GM19035 (cell line): Measurements from ENCODE around the gene CORO2A.

Source experiments
- ATAC-seq: cut with Tn5 transposase; IDR thresholded peaks from one replicate; pipeline ENCODE4 v1.9.1; 2021; ENCODE audit not compliant: unreplicated experiment

Gene CORO2A

DNA sequence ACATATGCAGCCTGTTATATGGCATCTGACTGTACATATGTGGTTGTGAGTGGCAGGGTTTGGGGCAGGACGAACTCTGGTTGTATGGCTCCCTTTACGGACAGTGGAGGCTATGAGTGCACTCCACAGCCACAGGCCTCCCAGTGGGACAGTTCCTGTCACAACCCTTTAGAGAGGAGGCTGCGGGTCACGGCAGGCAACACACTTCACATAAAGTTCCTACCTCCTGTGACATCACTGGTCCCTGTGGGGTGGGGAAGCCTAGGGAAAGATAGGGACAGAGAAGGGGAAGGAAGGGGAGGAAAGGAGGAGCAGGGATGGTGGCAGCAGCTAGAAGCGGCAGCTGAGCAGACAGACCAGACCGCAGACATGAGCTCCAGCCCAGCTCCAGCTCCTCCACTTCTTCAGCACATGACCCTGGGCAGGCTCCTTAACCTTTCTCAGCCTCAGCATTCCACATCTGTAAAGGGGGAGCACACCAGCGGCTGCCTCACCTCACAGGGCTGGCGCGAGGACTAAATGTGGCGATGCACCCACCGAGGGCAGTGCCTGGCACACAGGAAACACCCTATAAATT lies 27.4 kb upstream of the CORO2A start:
- ATAC-seq = no peak

DNA sequence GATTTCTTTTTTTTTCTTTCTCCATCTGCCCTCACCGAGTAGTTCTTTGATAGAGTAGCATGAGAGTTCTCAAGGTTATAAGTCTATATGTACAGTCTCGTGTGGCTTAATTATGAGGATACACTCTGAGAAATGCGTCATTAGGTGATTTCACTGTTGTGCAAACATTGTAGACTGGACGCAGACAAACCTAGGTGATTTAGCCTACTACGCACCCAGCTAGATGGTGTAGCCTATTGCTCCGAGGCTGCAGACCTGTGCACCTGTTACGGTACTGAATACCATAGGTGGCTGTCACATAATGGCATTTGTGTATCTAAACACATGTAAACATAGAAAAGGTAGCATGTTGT lies 26.9 kb upstream of the CORO2A start:
- no peak for ATAC-seq

DNA sequence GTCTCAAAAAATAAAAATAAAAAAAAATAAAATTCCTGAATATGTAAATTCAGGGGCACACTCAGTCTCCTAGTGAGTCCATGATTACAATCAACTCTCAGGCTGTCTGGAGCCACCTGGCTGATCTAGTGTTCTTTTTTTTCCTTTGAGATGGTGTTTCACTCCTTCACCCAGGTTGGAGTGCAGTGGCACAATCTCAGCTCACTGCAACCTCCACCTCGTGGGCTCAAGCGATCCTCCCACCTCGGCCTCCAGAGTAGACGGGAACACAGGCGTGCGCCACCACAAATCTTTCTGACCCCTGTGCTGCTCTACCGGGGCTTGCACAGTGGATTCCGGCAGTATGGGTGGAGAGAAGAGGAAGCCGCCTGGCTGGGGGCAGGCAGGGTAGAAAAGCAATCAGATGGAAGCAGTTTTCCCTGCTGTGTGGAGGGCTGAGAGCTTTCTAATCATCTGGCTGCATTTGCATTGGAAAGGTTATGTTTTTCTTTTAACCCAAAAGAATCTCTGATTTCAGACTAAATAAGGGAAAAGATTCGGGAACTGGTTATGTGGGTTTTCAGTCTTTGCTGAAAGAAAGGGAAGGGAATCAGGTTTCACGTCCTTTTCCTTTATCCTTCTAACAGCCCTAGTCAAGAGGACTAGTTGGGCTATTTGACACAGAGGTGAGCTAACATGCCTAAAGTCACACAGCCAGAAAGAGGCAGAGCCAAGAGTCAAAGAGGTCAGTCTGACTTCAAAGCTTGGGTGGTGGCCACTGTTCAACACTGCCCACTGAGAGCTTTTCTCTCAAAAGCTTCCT lies 26.3 kb upstream of the CORO2A start:
- ATAC-seq = no peak

DNA sequence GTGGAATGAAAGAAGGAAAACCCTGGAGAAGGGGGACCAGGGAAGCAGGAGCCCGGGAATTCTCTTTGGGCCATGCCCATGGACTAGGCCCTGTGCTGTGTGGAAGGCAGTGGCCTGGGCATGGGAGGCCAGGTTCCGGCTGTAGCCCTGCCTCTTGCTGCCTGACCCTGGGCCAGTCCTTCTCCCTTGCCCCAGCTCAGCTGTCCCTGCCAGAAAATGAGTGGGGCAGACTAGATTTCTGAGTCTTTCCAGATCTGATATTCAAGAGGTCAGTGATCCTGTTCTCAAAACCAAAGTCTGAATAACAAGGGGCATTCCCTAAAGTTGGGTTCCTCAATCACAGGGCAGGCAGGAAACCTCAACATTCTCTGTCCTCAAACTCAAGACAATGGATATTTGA lies 24.8 kb upstream of the CORO2A start:
- ATAC-seq = no peak

DNA sequence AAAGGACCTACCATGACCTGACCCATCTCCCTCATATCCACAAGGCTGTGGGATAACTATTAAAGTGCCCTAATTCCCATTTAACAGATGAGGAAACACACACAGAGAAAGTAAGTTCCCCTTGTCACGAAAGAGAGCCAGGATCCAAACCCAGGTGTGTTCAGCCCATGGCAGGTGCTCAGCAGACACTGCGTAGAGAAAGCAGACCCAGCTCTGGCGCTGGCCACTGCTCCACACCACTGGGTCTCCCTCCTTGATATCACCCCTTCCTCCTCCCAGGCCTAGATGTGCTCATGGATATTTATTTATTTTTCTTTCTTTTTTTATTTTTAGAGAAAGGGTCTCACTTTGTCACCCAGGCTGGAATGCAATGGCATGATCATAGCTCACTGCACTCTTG lies 24.0 kb upstream of the CORO2A start:
- no peak for ATAC-seq

DNA sequence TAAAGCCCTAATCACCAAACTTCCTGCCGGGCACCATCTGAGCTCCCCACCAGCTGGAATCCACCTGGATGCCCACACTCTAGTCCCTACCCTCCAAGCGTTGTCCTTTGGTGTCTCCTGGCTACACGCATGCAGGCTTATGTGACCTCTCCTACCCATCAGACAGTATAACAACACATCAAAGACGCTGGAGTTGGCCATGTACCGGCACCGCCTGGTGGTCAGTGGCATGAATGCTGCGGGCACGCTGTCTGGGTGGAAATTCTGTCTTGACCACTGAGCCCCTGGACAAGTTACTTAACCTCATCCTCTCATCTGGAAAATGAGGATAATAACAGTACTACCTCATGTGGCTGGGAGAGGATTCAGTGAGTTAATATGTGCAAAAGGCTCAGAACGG lies 23.4 kb upstream of the CORO2A start:
- no peak for ATAC-seq

DNA sequence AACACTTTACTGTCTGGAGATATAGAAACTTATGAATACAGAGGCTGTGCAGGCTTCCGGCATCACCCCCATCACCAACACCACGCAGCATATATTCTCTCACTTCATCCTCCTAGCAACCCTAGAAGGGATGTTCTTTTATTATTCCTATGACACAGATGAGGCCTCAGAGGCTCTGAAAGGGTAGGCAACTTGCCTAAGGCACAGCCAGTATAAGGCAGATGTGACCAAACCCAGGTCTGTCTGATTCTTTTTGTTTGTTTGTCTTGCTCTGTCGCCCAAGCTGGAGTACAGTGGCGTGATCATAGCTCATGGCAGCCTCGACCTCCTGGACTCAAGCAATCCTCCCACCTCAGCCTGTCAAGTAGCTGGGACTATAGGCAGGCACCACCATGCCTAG lies 22.8 kb upstream of the CORO2A start:
- ATAC-seq = no peak

DNA sequence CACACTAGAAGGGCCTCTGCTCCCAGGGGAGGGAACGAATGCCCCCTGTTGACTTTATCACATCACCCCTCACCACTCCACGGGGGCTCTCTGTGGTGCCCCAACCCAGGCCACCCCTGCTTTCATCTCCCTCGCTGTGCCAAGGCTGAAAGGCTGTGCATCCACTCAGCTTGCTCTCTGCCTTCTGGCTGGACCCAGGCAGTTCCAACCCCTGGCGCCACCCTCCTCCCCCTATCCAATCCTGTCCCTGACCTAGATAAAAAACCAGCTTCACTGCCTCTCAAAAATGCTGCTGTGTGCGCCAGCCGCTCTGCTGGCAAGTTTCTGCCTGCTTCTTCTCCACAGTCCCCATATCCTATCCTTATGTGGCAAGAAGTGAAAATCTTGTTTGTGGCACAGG lies 22.4 kb upstream of the CORO2A start:
- no peak for ATAC-seq

DNA sequence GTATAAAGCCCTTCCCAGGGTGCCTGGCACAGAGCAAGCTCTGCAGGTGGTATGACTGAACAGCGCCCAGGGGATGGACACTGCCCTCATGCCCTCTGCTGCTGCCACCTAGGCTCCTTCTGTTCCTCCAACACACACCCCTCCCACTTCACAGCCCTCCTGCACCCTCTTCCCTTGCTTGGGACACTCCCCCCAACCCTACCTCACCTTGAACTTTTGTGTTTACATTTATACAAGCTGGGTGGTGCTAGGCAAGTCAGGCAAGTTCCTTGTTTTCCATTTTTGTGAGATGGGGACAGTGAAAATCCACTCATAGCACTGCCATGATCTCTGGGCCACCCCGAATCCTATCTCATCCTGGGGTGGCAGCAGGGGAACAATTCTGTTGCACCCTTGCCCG lies 18.8 kb upstream of the CORO2A start:
- ATAC-seq = no peak

DNA sequence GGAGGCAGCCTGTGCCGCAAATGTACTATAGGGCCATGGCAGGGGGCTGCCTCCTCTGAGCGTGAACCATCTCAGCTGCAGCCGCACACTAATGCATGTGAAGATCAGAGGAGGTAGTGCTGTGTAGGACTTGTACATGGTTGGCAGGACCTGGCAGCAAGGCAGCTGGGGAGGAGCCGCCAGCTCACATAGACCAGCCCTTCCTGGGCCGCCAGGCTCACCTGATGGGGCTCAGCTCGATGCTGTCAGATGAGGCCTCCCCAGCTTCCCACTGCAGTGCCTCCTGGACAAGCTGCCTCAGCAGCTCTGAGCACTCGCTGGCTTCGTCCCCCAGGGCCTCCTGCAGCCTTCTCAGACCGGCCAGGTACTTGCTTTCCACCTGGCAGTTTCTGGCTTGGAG lies 18.0 kb upstream of the CORO2A start:
- ATAC-seq = no peak

DNA sequence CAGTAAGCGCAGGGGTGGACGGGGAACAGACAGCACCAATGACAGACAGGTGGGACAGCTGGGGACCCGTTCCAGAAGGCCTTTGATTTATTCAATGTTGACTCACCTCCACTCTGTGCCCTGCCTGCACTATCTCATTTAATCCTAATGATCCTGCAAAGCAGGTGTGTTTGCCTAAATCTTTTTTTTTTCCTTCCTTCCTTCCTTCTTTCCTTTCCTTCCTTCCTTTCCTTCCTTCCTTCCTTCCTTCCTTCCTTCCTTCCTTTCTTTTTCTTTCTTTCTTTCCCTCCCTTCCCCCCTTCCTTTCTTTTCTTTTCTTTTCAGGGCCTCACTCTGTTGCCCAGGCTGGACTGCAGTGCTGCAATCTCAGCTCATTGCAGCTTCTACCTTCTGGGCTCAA lies 17.1 kb upstream of the CORO2A start:
- ATAC-seq = no peak

DNA sequence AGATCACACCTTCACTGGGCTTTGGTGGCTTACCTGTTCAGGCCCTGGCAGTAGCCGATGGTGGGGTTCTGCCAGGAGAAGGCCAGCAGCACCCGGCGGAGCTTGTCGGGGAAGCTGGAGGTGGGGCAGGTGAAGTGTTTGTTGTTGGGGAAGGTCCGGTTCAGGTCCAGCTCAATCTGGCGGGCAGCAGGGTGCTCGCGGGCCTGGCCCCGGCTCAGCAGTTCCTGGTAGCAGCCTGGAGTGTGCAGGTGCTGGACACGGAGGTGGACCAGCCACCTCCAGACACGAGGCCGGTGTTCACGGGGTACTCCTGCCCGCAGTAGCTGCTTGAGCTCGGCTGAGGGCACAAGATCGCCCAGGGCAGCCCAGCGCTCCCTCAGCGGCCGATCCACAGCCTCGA lies 16.2 kb upstream of the CORO2A start:
- no peak for ATAC-seq

DNA sequence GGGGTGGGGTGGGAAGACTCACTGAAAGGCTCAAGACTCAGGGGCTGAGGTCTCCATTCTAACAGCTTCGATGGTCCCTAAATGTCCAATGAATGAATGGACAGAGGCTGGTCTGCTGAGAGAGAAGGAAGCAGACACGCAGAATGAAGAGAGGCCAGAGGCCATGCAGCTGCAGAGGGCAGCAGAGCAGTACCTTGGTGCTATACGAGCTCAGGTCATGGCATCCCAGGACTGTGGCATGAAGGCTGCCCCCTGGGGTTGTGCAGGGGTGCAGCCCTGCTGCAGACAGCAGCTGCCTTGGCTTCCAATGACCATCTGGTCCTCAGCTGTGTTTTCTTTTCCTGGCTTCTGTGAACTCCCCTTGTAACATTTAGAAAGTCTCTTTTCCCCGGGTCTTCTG lies 15.2 kb upstream of the CORO2A start:
- no peak for ATAC-seq

DNA sequence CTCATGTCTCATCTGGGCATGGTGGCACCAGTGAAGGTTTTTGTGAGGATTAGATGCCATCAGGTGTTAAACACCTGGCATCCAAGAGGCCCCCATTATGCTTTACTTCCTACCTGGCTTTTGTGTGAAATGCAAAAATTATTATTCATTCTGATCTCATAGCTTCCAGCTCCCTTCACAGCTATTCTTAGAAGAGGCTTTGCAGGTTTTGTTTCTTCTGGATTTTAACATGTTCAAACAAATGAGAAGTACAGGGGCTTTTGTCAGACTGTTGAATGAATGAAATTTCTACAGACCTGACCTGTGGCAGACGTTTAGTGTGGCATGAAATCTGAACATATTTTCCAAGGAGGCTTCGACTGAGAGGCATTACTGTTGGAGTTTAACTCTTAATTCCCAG lies 14.3 kb upstream of the CORO2A start:
- ATAC-seq = no peak

DNA sequence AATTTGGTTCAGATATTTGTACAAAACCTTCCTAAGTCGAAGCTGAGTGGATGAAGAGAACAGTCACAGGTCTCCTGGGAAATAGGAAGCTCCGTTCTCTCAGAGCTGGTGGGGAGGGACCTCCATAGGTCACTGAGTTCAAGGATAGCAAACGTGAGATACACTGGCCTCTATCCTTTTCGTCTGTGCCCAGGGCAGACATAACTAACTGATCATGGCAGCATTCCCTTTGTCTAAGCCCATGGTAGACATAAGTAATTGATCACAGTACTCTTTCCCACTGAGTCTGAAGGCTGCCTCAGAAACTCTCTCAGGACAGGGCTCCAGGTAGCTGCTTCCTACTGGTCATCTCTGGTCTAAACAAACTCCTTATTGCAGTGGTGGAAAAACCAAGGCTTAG lies 12.3 kb upstream of the CORO2A start:
- no peak for ATAC-seq

DNA sequence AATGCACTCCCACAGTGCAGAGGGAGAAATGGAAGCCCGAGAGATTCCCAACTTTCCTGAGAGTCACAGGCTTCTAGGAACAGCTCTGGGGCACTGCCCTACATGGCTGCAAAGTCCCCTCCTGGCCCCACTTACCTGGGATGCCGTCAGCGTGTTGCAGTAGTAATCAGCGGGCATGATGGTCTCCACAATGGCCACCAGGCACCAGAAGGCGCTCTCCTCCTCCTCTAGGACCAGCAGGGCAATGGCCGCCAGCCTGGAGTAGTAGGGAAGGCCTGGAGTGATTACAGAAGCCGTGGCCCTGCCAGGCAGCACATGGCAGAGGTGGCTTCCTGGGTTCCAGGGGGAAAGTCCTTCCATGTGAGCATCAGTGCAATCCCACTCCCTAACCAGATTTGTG lies 10.7 kb upstream of the CORO2A start:
- ATAC-seq = no peak

DNA sequence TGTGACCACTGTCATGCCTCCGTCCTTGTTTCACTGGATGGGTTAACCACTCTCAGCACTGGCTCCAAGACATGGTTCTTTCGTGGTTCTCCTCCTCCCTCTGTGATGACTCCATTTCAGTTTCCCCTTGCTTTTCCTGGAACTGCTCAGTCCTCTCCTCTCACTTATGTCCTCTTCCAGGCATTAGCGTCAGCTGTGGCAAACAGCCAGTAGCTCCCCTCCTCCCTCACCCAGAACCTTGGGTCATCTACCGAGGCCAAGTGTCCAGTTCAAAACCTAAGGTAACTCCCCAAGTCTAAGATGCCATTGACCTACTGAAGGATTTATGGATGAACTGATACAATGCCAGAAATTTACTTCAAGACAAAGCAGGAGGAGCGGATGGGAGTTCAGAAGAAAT lies 9.8 kb upstream of the CORO2A start:
- ATAC-seq = no peak

DNA sequence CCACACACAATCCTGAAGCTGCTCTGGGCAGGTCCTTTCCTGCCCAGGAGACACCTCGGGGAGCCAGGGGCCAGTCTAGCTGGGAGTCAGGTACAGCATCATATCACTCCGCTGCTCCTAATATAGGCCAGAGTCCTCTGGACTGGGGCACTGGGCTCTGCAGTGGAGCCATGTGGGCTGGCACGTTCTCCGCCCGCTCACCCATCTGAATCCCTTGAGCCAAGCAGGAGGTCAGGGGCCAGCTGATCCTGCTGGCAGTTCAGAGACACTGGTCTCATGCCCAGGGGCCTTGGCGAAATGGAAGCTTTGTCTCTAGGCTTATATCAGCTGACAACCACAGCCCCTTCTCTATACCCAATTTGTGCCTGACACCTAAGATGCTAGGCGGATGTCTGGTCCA lies 9.3 kb upstream of the CORO2A start:
- ATAC-seq = no peak

DNA sequence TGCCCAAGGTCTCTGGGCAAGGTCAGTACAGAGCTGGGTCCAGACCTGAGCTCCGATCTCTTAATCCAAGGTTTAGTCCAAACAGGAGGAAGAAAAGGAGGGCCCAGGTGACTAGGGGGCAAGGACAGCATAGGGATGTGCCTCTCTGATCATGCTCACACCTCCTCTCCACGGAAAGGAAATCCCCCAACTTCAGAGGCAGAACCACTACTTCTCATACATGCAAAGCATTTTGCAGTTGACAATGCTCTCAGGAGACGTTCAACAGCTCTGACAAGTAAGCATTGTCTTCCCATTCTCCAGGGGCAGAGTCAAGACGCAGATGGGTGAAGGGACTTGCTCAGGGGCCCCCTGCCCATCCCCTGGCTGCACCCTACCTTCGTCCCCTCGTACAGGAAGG lies 8.7 kb upstream of the CORO2A start:
- no peak for ATAC-seq

DNA sequence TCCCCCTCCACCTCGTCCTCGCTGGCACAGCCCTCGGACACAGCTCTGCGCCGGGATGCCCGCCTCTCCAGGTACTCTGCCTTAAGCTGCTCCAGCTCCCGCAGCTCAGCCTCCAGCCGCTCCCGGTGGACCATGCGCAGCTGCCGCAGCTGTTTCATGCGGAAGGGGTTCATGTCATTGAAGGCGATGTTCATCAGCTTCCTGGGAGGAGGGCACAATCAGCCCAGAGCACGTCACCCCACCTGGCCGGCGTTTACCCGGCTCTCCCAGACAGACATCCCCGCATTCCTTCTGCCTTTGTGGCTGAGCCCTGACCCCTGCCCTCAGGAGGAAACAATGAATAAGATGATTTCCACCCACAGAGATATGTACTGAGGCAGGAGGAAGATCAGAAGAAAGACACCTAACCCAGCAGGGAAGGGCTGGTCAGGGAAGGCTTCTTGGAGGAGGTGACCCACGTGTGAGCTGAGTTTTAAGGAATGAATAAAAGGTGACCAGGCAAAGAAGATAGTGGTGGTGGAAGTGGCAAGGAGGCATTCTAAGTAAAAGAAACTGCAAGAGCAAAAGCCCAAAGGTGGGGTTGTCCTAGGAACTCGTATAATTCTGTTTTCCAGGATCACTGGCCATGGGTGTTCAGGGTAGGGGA lies 7.1 kb upstream of the CORO2A start:
- no peak for ATAC-seq

DNA sequence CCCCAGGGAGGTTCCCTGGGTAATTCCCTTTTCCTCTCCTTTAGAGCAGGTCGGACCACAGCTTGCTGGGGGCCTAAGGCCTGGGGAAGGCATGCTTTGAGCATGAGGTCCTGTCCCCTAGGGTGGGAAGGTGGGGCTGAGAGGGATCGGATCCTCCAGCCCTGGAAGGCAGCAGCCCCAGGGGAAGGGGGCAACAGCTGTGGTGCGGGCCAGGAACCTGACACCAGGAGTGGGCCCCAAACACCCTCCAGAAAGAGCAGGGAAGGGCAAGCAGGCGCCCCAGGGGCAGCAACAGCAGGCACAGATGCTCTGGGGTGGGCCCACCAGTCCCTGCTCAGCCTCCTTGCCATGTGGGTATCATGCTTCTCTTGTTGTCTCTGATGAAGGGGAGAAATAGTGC lies 3.2 kb upstream of the CORO2A start:
- ATAC-seq = no peak

DNA sequence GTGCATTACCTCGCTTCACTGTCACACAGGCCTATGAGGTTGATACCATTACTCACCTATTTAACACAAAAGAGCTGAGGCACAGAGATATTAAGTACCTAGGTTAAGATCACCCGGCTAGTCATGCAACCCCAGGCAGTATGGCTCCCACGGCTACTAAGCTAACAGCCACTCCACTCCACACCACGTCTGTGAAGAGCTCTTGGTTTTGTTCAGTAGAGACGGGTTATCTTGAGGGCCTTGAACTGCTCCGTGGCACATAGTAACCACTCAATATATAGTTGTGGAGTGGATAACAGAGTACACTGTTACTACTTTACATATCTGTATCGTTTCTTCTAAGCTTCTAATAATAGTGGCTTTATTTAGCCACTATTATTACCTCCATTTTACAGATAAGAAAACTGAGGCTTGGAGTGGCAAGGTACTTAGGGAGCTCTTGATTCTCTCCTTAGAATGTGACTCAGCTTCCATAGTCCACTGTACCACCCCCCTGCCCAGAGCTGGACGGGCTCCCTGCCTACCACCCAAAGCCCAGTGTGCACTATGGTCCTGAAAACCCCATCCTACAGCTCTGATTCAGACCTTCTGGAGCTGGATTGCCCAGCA lies 1.0 kb upstream of the CORO2A start:
- no peak for ATAC-seq
